GM18508 (cell line): ENCODE results near the gene TDRD15.
"Not testable (repeated sequence)": the region's sequence is repeated elsewhere in the genome, so short reads cannot be mapped to it uniquely, and the experiment has no call there.

Source experiments
- ATAC-seq: cut with Tn5 transposase; IDR thresholded peaks from one replicate; pipeline ENCODE4 v1.9.1; 2021; ENCODE audit warnings: moderate number of reproducible peaks; ENCODE audit not compliant: insufficient read depth, unreplicated experiment

Gene TDRD15

GRCh38 chr2:21123473-21124393 is at the start of gene TDRD15:
TSS of gene TDRD15 (plus strand) at chr2:21123968. CDS start at chr2:21137468, 13,500 bp downstream.
- ATAC-seq, result no peak

GRCh38 chr2:21078296-21078695 is 45.5 kb upstream of the TDRD15 start:
- no peak for ATAC-seq

GRCh38 chr2:21083482-21083881 is 40.3 kb upstream of the TDRD15 start:
- ATAC-seq, result no peak

GRCh38 chr2:21084401-21084800 is 39.4 kb upstream of the TDRD15 start:
- ATAC-seq, result no peak

GRCh38 chr2:21092308-21092869 is 31.4 kb upstream of the TDRD15 start:
- no peak for ATAC-seq

GRCh38 chr2:21095178-21095577 is 28.6 kb upstream of the TDRD15 start:
- no peak for ATAC-seq

GRCh38 chr2:21095714-21096113 is 28.1 kb upstream of the TDRD15 start:
- ATAC-seq, result no peak

GRCh38 chr2:21096458-21096857 is 27.3 kb upstream of the TDRD15 start:
- ATAC-seq, result no peak

GRCh38 chr2:21097331-21097730 is 26.4 kb upstream of the TDRD15 start:
- no peak for ATAC-seq

GRCh38 chr2:21098294-21098693 is 25.5 kb upstream of the TDRD15 start:
- ATAC-seq, result no peak

- ATAC-seq, result no peak
Observed at GRCh38 chr2:21099281-21099907, 24.4 kb upstream of the TDRD15 start.

- ATAC-seq, result not testable (repeated sequence)
Observed at GRCh38 chr2:21101514-21102155, 22.1 kb upstream of the TDRD15 start.

GRCh38 chr2:21102356-21102755 is 21.4 kb upstream of the TDRD15 start:
- ATAC-seq, result no peak

GRCh38 chr2:21103274-21103891 is 20.4 kb upstream of the TDRD15 start:
- ATAC-seq, result no peak

- ATAC-seq, result no peak
Observed at GRCh38 chr2:21104030-21104660, 19.6 kb upstream of the TDRD15 start.

GRCh38 chr2:21111012-21111411 is 12.8 kb upstream of the TDRD15 start:
- ATAC-seq, result no peak

- ATAC-seq, result no peak
Observed at GRCh38 chr2:21117688-21118087, 6.1 kb upstream of the TDRD15 start.

- no peak for ATAC-seq
Observed at GRCh38 chr2:21118302-21118920, 5.4 kb upstream of the TDRD15 start.

GRCh38 chr2:21131861-21132260 is 8.1 kb downstream of the TDRD15 start:
- ATAC-seq, result no peak
